Liver (tissue), 9 donors: Measurements from ENCODE around the gene PTPRH. TPM values are rescaled to one million over a fixed set of nuclear protein-coding genes. Genes with fewer than 3 reads are reported as not detected.

Source experiments
- DNase-seq: peaks from one replicate; pipeline ENCODE4 v3.0.0-alpha.2; 2017; ENCODE audit warnings: low spot score
- H3K27ac ChIP-seq, 2 donors: one replicate each; pipeline ENCODE4 v1.7.0; 2013; ENCODE audit warnings: inconsistent platforms in 2 of 2, low read length in 2 of 2, control low read depth in 1 of 2, low read depth in 1 of 2, mild to moderate bottlenecking in 1 of 2
- H3K27me3 ChIP-seq, 4 donors: one replicate each; pipeline versions ENCODE4 v1.6.1 to v1.7.0; 2013; ENCODE audit warnings: low read length in 3 of 4, inconsistent platforms in 1 of 4, mild to moderate bottlenecking in 1 of 4, moderate library complexity in 1 of 4; ENCODE audit not compliant: control insufficient read depth in 4 of 4, insufficient read depth in 4 of 4
- H3K36me3 ChIP-seq, 4 donors: one replicate each; pipeline versions ENCODE4 v1.6.1 to v1.7.0; 2013; ENCODE audit warnings: low read length in 3 of 4, mild to moderate bottlenecking in 3 of 4, low read depth in 1 of 4, moderate library complexity in 1 of 4; ENCODE audit not compliant: control insufficient read depth in 4 of 4, insufficient read depth in 3 of 4
- H3K4me1 ChIP-seq, 4 donors: one replicate each; pipeline versions ENCODE4 v1.6.1 to v1.7.0; 2013; ENCODE audit warnings: low read length in 3 of 4, mild to moderate bottlenecking in 3 of 4, moderate library complexity in 1 of 4; ENCODE audit not compliant: control insufficient read depth in 4 of 4, insufficient read depth in 4 of 4
- H3K4me3 ChIP-seq, 3 donors: one replicate each; pipeline versions ENCODE4 v1.6.1 to v1.7.0; 2013; ENCODE audit warnings: low read length in 3 of 3, control low read depth in 1 of 3, low read depth in 1 of 3, mild to moderate bottlenecking in 1 of 3
- H3K9ac ChIP-seq, 2 donors: one replicate each; pipeline ENCODE4 v1.7.0; 2013; ENCODE audit warnings: low read length in 2 of 2, mild to moderate bottlenecking in 2 of 2, moderate library complexity in 2 of 2, control low read depth in 1 of 2, low read depth in 1 of 2
- H3K9me3 ChIP-seq, 4 donors: one replicate each; pipeline versions ENCODE4 v1.6.1 to v1.7.0; 2013; ENCODE audit warnings: low read length in 3 of 4; ENCODE audit not compliant: control insufficient read depth in 4 of 4
- ATF3 ChIP-seq: IDR thresholded peaks from 2 replicates; pipeline ENCODE4 v1.6.1; 2016; ENCODE audit warnings: antibody characterized with exemption
- CTCF ChIP-seq: fragments of 150-350 bp; IDR thresholded peaks from 2 replicates; pipeline ENCODE4 v1.5.1; 2017; ENCODE audit warnings: improper control_type of control experiment, low read depth, low read length; ENCODE audit not compliant: missing input control
- EGR1 ChIP-seq, 2 donors: IDR thresholded peaks; 2 replicates each; pipeline ENCODE4 v1.6.1; 2016 to 2018; ENCODE audit warnings: antibody characterized with exemption in 2 of 2, low read depth in 2 of 2
- FOXA1 ChIP-seq: IDR thresholded peaks from 2 replicates; pipeline ENCODE4 v1.6.1; 2016; ENCODE audit warnings: antibody characterized with exemption
- FOXA2 ChIP-seq: IDR thresholded peaks from 2 replicates; pipeline ENCODE4 v1.6.1; 2016; ENCODE audit warnings: antibody characterized with exemption
- GABPA ChIP-seq, 2 donors: IDR thresholded peaks in 1 of 2; conservative IDR thresholded peaks in 1 of 2; 2 replicates each; pipeline ENCODE4 v1.6.1; 2016; ENCODE audit warnings: antibody characterized with exemption in 2 of 2, mild to moderate bottlenecking in 1 of 2, moderate library complexity in 1 of 2
- HNF4A ChIP-seq, 2 donors: conservative IDR thresholded peaks; 2 replicates each; pipeline ENCODE4 v1.6.1; 2016; ENCODE audit warnings: antibody characterized with exemption in 2 of 2, mild to moderate bottlenecking in 2 of 2
- HNF4G ChIP-seq: IDR thresholded peaks from 2 replicates; pipeline ENCODE4 v1.6.1; 2016; ENCODE audit warnings: antibody characterized with exemption
- JUND ChIP-seq, 2 donors: IDR thresholded peaks; 2 replicates each; pipeline ENCODE4 v1.6.1; 2016; ENCODE audit warnings: antibody characterized with exemption in 2 of 2
- MAX ChIP-seq: IDR thresholded peaks from 2 replicates; pipeline ENCODE4 v1.6.1; 2016; ENCODE audit warnings: antibody characterized with exemption
- NR2F2 ChIP-seq: IDR thresholded peaks from 2 replicates; pipeline ENCODE4 v1.6.1; 2016; ENCODE audit warnings: antibody characterized with exemption
- RAD21 ChIP-seq, 2 donors: IDR thresholded peaks; 2 replicates each; pipeline ENCODE4 v1.6.1; 2016; ENCODE audit warnings: antibody characterized with exemption in 2 of 2, mild to moderate bottlenecking in 2 of 2
- REST ChIP-seq: IDR thresholded peaks from 2 replicates; pipeline ENCODE4 v1.6.1; 2016; ENCODE audit warnings: antibody characterized with exemption, mild to moderate bottlenecking
- RXRA ChIP-seq, 2 donors: IDR thresholded peaks; 2 replicates each; pipeline ENCODE4 v1.6.1; 2017 to 2018; ENCODE audit warnings: antibody characterized with exemption in 2 of 2, mild to moderate bottlenecking in 1 of 2
- SP1 ChIP-seq: IDR thresholded peaks from 2 replicates; pipeline ENCODE4 v1.6.1; 2018; ENCODE audit warnings: antibody characterized with exemption, mild to moderate bottlenecking
- TAF1 ChIP-seq: conservative IDR thresholded peaks from 2 replicates; pipeline ENCODE4 v1.6.1; 2016; ENCODE audit warnings: antibody characterized with exemption, mild to moderate bottlenecking
- YY1 ChIP-seq: IDR thresholded peaks from 2 replicates; pipeline ENCODE4 v1.6.1; 2016; ENCODE audit warnings: antibody characterized with exemption, mild to moderate bottlenecking
- ZBTB33 ChIP-seq: IDR thresholded peaks from 2 replicates; pipeline ENCODE4 v1.6.1; 2016; ENCODE audit warnings: antibody characterized with exemption
- WGBS: extraction: QIAGEN DNeasy Blood & Tissue Kit; methylation state at CpG from one replicate; pipeline ENCODE4 v1.1.7; 2013; 5-methylcytosine and 5-hydroxymethylcytosine counted together
- polyA plus RNA-seq, 2 donors: library from polyadenylated mRNA; stranded (reverse) in 1 of 2; unstranded in 1 of 2; fragments of 200-250 nt in 1 of 2; fragments of >200 nt in 1 of 2; fragmentation: Nextera tagmentation in 1 of 2; extraction: Ambion mirVana in 1 of 2; gene quantifications; one replicate each; pipeline versions ENCODE4 v1.2.1 to v1.2.3, GENCODE V29; 2013 to 2015
- total RNA-seq, 2 donors: library from RNA; depleted of rRNA; stranded (reverse); fragments of >200 nt; gene quantifications; one replicate each; pipeline ENCODE4 v1.2.3, GENCODE V29; 2014
- donor health status: healthy.
- donor health status: healthy.
- donor health status: healthy.
- donor health status: healthy.
- donor health status: healthy.

Gene PTPRH
- total and polyA plus RNA-seq, 4 donors = 3.1 to 20.4 (median 11.4) TPM

GRCh38 chr19:55248166-55248675 lies 38.9 kb upstream of the PTPRH start:
- 82% methylated on average over 10 of the region's 10 CpGs for WGBS
- H3K9ac ChIP-seq = no peak overlapping the region
- no peak for DNase-seq
- H3K27me3 ChIP-seq = no peaks in the 10 kb centered on the region
- TF ChIP-seq MAX = no peak
- no peak for TF ChIP-seq HNF4A (conservative IDR thresholded peaks at IDR 0.05)
- no peak for TF ChIP-seq FOXA2
- TF ChIP-seq ZBTB33 = no peak
- no peak for TF ChIP-seq CTCF
- no peak for TF ChIP-seq RAD21 (IDR thresholded peaks at IDR 0.05)
- TF ChIP-seq RXRA (IDR thresholded peaks at IDR 0.05) = no peak
- no peak for TF ChIP-seq REST
- H3K9me3 ChIP-seq = no peaks in the 10 kb centered on the region
- H3K27ac ChIP-seq = no peak overlapping the region
- no peak overlapping the region for H3K4me3 ChIP-seq
- peaks cover 0 to 13% (median 5%) of the 10 kb centered on the region in 4 donors for H3K4me1 ChIP-seq
- H3K36me3 ChIP-seq = peaks cover 9 to 36% (median 20%) of the 10 kb centered on the region in 4 donors

- Histone ChIP-seq H3K4me1 (peaks cover 0 to 11% (median 4%) of the 10 kb centered on the region in 4 donors), H3K27ac (no peak overlapping the region), H3K4me3 (no peak overlapping the region), H3K9ac (no peak overlapping the region), H3K36me3 (peaks cover 9 to 40% (median 23%) of the 10 kb centered on the region in 4 donors), H3K27me3 (no peaks in the 10 kb centered on the region), H3K9me3 (no peaks in the 10 kb centered on the region)
- 73% methylated on average over 10 of the region's 10 CpGs for WGBS
- no peak for DNase-seq
- TF ChIP-seq ATF3 = no peak
- no peak for TF ChIP-seq CTCF
- TF ChIP-seq TAF1 = no peak
- TF ChIP-seq YY1 = no peak
- TF ChIP-seq FOXA1 = no peak
- no peak for TF ChIP-seq JUND (IDR thresholded peaks at IDR 0.05)
- TF ChIP-seq FOXA2 = no peak
- TF ChIP-seq SP1 = no peak
- no peak for TF ChIP-seq RAD21 (IDR thresholded peaks at IDR 0.05)
- no peak for TF ChIP-seq REST
- no peak for TF ChIP-seq EGR1 (IDR thresholded peaks at IDR 0.05; ENCODE audit: low read depth in 2 of 2)
- no peak for TF ChIP-seq HNF4A (conservative IDR thresholded peaks at IDR 0.05)
- TF ChIP-seq NR2F2 = no peak
- no peak for TF ChIP-seq GABPA (IDR thresholded peaks at IDR 0.05 in 1 of 2, conservative IDR thresholded peaks at IDR 0.05 in 1 of 2)
- no peak for TF ChIP-seq HNF4G
Observed at GRCh38 chr19:55247621-55248099, 38.4 kb upstream of the PTPRH start.
